CD1c-positive myeloid dendritic cell (primary cell): ENCODE data around the gene MAST4.

Experiments
- DNase-seq: peaks from one replicate; pipeline ENCODE4 v3.0.0-alpha.2; 2016; ENCODE audit errors: extremely low spot score

The MAST4 gene

DNA sequence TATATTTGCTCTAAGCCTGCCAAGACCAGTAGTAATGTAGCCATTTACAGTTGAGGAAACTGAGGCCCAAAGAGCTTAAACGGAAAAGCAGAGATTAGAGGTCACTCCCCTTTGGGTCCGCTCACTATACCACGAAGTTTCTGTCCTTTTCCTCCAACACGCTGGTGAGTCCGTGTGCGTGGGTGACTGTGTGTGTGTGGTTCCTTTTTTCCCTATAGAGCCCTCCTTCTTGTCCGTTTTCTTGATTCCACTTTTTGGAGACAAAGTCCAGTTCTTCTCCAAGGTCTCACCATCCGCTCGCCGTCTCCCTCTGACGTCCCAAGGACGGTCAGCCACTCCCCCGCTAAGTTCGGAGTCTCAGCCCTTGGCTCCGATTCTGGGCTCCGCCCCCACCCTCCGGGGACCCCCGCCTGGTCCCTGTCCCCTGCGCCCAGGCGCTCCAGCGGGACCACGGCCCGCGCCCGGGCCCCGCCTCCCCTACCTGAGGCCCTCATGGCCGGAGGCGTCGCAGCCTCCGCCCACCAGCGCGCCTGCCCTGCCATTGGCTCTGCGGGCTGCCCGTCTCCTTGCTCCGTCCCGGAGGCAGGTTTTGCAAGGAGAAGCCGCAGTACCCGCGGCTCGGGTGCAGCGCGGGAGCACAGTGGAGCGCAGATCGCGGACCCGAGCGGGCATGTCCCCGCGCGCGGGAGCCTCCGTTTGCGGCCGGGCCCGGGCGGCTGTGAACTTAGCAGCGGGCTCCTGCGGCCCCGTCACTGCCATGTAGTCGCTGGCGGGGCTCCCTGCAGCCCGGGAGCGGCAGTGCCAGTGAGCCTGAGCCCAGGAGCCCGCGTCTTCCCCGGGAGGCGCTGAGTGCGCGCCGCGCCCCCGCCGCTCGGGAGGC, at the start of gene MAST4:
TSS of gene MAST4 (plus strand) at position 638 of the 880 bp plus-strand sequence. CDS start 263 bp downstream, outside the sequence.
- peak; percentile 81 for DNase-seq

DNA sequence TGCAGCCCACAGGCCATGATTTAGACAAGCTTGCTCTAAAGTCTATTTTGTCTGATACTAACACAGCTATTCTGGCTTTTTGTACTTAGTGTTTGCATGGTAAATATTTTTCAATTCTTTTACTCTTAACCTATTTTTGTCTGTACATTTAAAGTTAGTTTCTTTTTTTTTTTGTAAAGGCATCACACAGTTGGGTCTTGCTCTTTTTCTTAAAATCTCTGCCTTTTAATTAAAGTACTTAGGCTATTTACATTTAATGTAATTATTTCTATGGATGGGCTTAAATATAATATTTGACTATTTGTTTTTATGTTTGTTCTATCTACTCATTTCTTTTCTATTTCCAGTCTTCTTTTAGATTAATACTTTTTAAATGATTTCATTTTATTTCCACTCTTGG, 49.7 kb upstream of the MAST4 start:
- no peak for DNase-seq

DNA sequence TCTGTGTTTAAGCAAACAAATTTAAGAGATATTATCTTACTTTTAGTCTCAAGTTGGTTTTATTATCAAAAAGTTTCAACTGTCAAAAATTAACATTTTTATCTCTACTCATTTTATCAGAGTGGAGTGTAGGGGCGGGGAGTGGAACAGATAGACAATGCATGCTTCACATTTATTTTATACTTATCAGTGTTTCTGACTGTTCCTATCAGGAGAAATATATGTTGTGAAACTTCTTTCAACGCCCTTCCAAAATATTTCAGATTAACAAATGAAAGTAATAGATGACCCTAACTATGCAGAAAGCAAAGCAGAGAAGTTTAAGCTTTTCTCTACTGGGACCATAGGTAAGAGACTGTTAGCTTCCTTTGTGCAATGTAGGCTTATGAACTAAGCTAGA, 44.9 kb upstream of the MAST4 start:
- DNase-seq: no peak

DNA sequence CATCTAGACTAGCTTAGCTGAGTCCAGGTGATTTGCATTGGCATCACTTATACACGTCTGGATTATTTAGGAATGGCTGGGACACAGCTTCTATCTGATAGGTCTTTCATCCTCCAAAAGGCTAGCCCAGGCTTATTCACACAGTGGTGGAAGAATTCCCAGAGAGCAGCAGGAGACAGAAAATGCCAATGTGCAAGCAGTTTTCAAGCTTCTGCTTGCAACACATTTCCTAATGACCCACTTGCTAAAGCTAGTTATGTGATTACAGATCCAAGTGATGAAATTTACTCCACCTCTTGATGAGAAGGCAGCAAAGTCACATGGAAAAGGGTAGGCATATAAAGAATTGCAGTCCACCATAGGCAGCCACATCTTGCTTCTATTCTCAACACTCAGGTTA, 44.2 kb upstream of the MAST4 start:
- no peak for DNase-seq

DNA sequence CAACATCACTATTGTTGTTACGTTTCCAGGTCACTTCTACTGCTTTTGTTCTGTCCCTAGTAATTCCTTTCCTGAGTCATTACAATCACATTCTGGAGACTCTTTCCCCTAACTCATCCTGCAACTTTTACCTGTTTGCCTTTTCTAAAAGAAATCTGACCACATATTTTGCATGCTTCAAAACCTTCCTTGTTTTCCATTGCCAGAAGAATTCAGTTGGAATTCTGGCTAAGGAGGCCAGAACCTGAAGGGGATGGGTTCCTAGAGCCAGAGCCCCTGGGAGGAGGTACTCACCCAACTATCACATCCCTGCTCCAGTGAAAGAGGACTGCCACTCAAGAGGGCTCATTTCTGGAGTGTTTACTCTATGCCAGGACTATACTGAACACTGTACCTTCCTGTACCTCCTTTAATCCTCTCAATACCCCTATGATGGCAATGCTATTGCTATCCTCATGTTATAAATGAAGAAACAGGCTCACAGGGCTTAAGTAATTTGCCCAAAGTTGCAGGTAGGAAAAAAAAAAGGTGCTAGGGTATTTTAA, 42.8 kb upstream of the MAST4 start:
- no peak for DNase-seq

DNA sequence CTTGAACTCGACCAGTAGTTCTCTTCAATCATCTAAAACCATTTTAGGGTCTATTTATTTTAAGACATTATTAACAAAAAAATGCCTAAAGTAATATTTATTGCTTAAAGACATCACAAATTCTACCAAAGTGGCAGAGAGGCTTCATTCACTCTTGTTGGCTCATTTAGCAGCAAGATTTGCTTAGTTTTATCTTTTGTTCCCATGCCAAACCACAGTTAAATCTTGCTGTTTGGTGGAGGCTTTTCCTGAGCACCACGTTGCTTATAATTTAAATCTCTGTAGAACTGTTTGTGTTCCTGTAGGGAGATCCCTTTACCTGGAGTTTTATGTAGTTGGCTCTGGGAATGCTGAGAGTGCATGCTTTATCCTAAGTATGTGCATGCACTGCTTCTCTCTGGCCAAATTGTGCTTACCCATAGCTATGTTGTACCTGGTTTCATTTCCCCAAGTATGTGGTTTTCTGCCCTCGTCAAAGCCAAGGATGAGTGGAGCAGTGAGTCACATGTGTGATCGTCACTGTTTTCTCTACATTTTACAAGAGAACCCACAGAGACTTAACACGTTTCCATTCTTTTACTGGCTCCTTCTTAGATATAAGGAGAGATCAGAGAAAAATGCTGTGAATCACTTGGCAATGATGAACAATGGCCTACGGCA, 42.1 kb upstream of the MAST4 start:
- DNase-seq: peak; percentile 74

DNA sequence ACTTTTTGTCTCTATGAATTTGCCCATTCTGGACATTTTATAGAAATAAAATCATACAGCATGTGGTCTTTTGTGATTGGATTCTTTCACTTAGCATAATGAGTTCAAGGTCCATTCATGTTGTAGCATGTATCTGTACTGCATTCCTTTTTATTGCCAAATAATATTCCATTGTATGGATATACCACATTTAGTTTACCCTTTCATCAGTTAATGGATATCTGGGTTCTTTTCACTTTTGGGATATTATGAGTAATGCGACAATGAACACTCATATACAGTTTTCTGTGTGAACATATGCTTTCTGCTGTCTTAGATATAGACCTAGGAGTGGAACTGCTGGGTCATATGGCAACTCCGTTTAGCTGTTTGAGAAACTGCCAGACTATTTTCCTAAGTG, 41.3 kb upstream of the MAST4 start:
- DNase-seq: no peak

DNA sequence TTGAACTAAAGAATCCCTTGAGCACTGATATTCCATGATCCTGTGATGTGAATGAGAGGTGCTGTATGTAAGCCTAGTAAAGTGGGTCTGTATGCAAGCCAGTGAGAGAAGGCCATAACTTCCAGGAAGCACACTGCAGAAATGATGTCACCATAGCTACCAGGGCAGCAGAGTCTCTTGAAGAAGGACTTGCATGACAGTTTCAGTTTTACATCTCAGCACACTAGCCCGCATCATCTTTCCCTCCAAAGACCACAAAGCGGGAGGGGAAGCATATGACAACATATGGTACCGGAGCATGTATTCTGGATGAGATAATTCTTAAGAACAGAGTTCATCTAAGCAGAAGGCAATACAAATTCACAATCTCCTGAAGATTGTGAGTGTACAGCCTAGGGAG, 37.6 kb upstream of the MAST4 start:
- peak; percentile 24 for DNase-seq

DNA sequence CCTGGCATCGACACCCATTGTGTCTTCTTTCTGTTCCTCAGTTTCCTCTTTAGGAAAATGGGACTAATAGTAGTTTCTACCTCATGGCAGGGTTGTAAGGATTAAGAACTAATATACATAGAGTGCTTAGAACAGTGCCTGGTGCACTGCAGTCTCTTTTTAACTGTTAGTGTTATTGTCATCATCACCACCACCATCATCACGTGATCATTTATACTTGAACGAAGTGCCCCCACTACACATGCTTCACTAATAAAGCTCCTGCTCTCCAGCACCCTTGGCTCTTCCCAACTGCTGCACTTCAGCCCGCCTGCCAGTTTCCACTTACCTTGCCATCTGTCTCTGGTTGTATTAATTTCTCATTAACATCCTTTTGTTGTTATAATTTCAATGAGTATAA, 35.8 kb upstream of the MAST4 start:
- DNase-seq: no peak

DNA sequence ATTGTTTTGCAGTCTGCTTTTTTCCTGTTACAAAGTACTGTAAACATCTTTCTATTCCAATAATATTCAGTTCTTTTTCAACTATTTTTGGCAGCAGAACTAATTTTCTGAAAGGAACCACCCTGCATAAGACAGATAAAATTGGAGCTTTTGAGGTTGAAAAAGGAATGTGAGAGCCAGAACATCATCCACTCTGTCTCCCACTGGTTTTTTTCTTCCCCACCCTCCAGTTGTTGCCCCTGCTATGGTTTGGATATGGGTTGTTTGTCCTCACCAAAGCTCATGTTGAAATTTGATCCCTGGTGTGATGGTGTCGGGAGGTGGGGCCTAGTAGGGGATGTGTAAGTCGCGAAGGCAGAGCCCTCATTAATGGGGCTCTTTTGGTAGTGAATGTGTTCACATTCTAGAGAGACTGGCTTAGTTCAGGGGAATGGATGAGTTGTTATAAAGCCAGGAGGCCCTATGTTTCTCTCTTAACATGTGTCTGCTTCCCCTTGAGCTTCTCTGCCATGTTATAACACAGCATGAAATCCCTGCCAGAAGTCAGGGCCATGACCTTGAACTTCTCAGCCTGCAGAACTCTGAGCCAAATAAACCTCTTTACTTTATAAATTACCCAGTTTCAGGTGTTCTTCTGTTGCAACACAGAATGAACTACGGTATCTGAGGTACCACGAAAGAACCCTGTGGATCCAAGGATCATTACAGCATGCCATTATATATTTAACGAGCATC, 34.8 kb upstream of the MAST4 start:
- no peak for DNase-seq

DNA sequence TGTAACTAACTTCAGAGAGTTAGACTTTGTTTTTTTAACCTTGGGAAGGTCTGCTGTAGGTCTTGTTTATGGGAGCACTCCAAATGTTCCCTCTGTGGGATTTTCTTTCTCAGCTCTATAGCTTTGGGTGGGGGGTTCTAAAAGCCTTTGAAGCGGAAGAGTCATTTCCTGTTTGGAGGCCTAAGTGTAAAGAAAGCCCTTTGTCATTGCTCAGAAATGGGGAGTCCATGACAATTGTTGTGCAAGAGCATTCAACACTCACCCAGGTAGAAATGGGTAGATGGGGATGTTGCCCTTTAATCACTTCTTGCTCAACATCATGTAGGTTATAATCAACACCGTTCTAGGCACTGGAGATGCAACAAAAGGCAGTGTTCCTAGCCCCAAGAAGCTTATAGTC, 30.3 kb upstream of the MAST4 start:
- no peak for DNase-seq

DNA sequence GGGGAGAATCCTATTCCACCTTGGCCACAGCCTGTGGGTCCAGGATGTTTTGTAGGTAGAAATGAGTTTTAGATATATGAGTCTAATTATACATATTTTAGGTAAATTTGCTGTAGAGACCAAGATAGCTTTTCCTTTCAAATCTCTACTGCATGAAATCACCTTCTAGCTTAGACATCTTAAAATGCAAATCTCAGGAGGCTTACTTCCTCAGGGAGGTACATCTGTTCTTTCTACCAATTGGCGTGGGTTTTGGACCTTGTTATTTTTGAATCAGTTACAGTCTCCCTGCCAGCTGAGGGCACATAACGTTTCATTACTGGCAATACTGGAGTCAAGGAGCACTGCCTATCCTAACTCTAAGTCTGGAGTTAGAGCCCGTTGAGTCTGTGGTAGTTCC, 28.7 kb upstream of the MAST4 start:
- no peak for DNase-seq

DNA sequence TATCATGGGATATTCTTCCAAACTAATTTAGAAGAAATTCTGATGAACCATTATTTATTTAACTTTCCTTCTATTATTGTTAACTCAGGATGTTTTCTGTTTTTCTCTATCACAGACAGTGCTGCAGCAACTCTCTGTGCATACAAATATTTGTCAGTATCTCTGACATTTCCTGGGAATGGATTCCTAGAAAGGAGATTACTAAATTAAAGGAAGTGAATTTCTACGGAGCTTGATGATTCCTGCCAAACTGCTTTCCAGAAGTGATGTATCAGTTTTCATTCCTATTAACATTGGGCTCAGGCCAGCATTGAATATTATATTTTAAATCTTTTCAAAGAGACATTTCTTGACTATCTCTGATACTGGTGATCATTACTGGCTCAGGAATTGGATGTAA, 26.0 kb upstream of the MAST4 start:
- no peak for DNase-seq

DNA sequence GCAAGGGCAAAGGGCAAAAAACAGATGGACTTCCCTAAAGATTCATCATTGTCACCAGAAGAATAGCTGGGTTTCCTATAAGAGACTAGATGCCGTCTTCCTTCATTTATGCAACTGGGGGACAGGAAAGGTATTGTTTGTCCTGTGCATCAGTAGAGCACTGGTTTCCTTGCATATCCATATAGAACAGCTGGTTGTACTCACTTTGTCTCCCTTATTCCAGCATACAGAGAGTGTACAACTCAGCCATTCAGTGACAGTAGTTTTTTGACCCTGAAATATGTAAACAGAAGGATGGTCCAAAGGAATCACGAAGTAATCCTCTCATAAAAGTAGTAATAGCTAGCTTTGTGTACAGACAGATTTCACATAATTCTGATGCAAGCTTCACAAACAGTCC, 22.5 kb upstream of the MAST4 start:
- no peak for DNase-seq

DNA sequence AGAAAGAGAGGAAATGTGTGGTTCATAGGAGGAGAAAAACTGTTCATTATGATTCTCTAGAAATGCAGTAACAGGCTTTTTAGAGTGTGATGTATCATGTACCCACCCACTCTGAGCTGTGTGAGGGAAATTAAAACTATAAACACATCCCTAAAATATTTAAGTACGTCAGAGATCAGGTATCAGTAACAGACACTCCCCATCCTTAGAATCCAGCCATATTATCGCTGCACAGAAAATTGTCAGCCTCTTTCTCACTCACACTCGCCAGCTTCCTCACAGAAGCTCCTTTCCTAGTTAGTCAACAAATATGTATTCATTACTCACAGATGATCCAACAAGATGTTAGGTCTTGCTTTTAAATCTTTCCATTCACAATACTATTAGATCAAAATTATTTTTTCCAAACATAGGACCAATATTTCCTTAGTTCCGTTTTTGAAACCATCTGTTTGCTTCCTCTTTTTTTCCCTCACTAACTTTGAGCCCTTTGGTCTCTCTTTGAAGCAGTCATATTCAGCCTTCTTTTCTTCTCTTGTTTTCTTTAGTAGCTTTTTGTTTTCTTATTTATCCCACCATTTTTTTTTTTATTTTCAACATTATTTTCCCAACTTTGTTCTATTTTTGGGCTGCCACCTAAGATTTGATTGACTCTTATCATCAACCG, 13.6 kb upstream of the MAST4 start:
- DNase-seq: peak; percentile 15

DNA sequence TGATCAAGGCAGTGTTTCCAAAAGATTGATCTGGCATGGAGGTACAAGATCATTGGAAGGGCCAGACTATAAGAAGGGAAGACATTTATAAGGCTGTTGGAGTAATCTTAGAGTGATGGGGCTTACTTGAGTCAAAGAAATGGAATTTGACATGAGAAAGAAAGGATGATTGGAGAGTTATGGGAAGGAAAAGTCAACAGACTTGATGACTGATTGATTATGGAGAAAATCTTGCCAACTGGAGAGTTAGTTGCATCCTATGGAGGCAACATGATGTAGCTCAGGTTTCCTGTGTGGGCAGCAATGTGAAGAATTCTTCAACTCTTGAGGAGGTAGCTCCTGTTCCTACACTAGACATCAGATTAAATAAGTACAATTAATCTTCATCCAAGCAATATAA, 10.9 kb upstream of the MAST4 start:
- no peak for DNase-seq

DNA sequence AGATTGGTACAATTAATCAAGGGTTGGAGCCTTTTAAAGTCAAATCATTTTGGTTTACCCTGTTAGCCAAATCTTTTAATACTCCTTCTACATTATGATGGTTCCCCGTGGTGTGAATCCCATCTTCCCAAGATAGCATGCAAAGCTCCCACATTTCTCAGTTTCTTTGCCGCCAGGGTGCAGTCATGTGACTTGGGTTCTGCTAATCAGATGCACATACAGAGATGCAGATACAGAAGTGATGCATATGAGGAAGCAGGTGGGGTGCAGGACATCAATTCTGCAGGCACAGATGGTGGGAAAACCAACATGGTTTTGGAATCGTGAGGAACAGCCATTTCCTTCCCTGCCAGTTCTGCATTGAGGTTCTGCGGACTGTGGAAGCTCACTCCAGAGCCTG, 8.4 kb upstream of the MAST4 start:
- no peak for DNase-seq

DNA sequence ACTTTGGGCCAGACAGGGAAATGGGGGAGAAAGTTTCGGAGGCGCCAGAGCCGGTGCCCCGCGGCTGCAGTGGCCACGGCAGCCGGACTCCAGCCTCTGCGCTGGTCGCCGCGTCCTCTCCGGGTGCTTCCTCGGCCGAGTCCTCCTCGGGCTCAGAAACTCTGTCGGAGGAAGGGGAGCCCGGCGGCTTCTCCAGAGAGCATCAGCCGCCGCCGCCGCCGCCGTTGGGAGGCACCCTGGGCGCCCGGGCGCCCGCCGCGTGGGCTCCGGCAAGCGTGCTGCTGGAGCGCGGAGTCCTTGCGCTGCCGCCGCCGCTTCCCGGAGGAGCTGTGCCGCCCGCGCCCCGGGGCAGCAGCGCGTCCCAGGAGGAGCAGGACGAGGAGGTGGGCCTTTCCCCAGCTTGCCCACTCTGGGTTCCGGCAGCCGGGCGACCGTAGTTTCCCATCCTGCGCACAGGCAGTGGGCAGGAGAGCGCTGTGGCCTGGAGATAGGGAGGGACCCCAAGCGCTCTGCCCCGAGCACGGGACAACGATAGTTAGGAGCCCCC, 516 bp downstream of the MAST4 start:
- DNase-seq: peak; percentile 24

DNA sequence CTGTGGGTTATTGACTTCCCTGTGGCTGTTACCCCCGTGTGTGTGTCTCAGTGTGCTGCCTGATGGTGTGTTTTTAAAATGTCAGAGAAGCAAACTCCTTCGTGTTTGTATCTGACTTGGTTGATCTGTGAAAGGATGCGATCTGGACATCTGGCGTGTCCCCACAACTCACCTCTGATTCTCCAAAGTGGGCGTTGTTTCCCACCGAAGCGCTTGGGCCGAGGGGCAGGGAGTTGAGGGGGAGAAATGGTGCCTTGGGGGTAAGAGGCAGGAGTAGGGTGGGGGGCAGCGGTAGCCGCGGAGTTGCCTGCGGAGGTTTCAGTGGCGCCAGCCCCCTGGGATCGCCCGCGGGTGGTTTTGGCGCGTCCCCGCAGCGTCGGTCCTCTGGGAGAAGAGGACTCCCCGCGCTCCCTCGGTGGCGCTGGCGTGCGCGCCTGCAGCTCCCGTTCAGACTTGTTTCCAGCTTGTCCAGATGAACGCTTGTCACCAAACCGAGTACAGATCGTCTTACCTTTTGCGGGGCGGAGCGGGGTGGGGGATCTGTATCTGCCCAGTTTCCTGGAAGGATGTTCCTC, 1.1 kb downstream of the MAST4 start:
- DNase-seq: no peak

DNA sequence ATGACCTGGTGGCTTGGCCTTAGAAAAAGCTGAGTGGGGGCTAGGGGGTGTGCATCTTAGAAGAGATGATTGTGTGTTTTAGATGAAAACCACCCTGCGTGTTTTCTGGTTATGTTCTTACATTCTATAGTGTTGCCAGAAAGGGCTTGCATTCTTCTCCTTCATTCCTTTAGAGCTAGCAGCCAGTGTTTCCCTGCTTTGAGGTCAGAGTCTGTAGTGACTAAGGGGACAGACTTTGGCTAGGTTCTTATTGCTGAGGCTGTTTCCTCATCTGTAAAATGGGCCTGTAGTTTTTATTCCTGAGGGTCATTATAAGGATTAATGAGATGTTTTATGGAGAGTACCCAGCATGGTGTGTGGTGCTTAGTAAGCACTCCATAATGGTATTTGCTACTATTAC, 6.4 kb downstream of the MAST4 start:
- DNase-seq: no peak

DNA sequence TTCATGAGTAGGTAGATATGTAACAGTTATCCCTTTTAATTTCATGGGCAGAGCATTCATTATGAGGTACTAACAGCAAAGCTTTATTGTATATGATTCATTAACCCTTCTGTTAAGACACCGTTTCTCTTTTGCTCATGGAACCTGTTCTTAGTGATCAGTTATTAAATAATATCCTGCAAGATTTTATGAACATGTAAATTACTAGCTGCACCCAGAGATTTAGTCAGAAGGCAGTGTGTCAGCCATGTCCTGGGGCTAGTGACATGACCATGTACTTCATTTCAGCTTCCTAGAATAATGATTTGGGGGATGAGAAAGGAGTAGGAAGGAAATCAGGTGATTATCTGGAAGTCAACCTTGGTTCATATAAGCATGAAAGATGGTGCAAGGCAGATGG, 7.0 kb downstream of the MAST4 start:
- no peak for DNase-seq
